DND-41 (cell line): ENCODE results near the gene ITGAV.

ENCODE experiments used
- ATAC-seq: fragments of 200-7000 bp; cut with Tn5 transposase; 3 replicates; pipeline ENCODE4 v1.9.1; 2021; ENCODE audit warnings: low read depth; ENCODE audit not compliant: insufficient read depth
- DNase-seq: peaks from one replicate; pipeline ENCODE4 v3.0.0-alpha.2; 2020
- H2AFZ ChIP-seq: 2 replicates; pipeline ENCODE4 v1.6.0; 2012; ENCODE audit warnings: low read depth, low read length
- H3K27ac ChIP-seq: 2 replicates; pipeline ENCODE4 v1.5.1; 2012; ENCODE audit warnings: low read length, inconsistent platforms
- H3K27me3 ChIP-seq: fragments of 200-600 bp; sonication (generic); 2 replicates; pipeline ENCODE4 v1.6.0; 2012; ENCODE audit warnings: low read length, mild to moderate bottlenecking, inconsistent platforms; ENCODE audit not compliant: insufficient read depth, poor library complexity
- H3K36me3 ChIP-seq: 2 replicates; pipeline ENCODE4 v1.5.1; 2012; ENCODE audit warnings: low read length, inconsistent platforms; ENCODE audit not compliant: insufficient read depth
- H3K4me1 ChIP-seq: 2 replicates; pipeline ENCODE4 v1.5.1; 2012; ENCODE audit warnings: mild to moderate bottlenecking, low read length; ENCODE audit not compliant: insufficient read depth
- H3K4me2 ChIP-seq: 2 replicates; pipeline ENCODE4 v1.6.0; 2012; ENCODE audit warnings: mild to moderate bottlenecking, moderate library complexity, low read length, inconsistent platforms; ENCODE audit not compliant: insufficient read depth
- H3K4me3 ChIP-seq, 2 experiments: fragments of 200-600 bp in 1 of 2; shearing (Covaris generic) in 1 of 2; 2 replicates each; pipeline ENCODE4 v1.5.1; 2012 to 2016; ENCODE audit warnings: inconsistent platforms in 2 of 2, low read length in 2 of 2, mild to moderate bottlenecking in 2 of 2, low read depth in 1 of 2, moderate library complexity in 1 of 2
- H3K79me2 ChIP-seq: 2 replicates; pipeline ENCODE4 v1.6.0; 2012; ENCODE audit warnings: low read length, inconsistent platforms; ENCODE audit not compliant: insufficient read depth
- H3K9ac ChIP-seq: 2 replicates; pipeline ENCODE4 v1.6.0; 2012; ENCODE audit warnings: low read depth, mild to moderate bottlenecking, inconsistent platforms, low read length, moderate library complexity
- H3K9me3 ChIP-seq: 2 replicates; pipeline ENCODE4 v1.5.1; 2012; ENCODE audit warnings: low read length, moderate library complexity, mild to moderate bottlenecking, inconsistent platforms; ENCODE audit not compliant: insufficient read depth, severe bottlenecking
- H4K20me1 ChIP-seq: 2 replicates; pipeline ENCODE4 v1.6.0; 2012; ENCODE audit warnings: low read length; ENCODE audit not compliant: insufficient read depth
- CTCF ChIP-seq: IDR thresholded peaks from 2 replicates; pipeline ENCODE4 v1.5.1; 2012; ENCODE audit warnings: borderline replicate concordance, low read length, moderate library complexity, mild to moderate bottlenecking; ENCODE audit not compliant: poor library complexity, severe bottlenecking; ENCODE audit errors: extremely low read depth
- EZH2 ChIP-seq: IDR thresholded peaks from 3 replicates; pipeline ENCODE4 v1.6.1; 2012; ENCODE audit warnings: borderline replicate concordance, low read depth, mild to moderate bottlenecking, moderate library complexity, low read length, inconsistent platforms; ENCODE audit not compliant: severe bottlenecking

Gene ITGAV

GRCh38 chr2:186611526-186611925 lies 21.7 kb downstream of the ITGAV start:
- DNase-seq: no peak
- Histone ChIP-seq H3K27ac (no peak overlapping the region), H3K4me2 (no peak overlapping the region), H2AFZ (no peak overlapping the region), H3K9me3 (no peaks in the 10 kb centered on the region), H3K9ac (no peak overlapping the region), H3K4me3 (no peak overlapping the region), H3K79me2 (no peaks in the 10 kb centered on the region), H3K36me3 (no peaks in the 10 kb centered on the region), H3K27me3 (no peaks in the 10 kb centered on the region), H3K4me1 (no peaks in the 10 kb centered on the region), H4K20me1 (no peaks in the 10 kb centered on the region)
- TF ChIP-seq EZH2 (no peak), CTCF (no peak)
- ATAC-seq: no peak

GRCh38 chr2:186612026-186612425 lies 22.2 kb downstream of the ITGAV start:
- H3K9ac ChIP-seq: no peak overlapping the region
- DNase-seq: no peak
- no peak for ATAC-seq
- no peaks in the 10 kb centered on the region; the same call in 1 of the 2 replicates for H3K36me3 ChIP-seq
- no peak for TF ChIP-seq CTCF
- no peaks in the 10 kb centered on the region for H3K27me3 ChIP-seq
- H3K9me3 ChIP-seq: no peaks in the 10 kb centered on the region
- no peaks in the 10 kb centered on the region for H4K20me1 ChIP-seq
- no peaks in the 10 kb centered on the region for H3K4me1 ChIP-seq
- no peak overlapping the region for H2AFZ ChIP-seq
- H3K4me3 ChIP-seq: no peak overlapping the region
- H3K27ac ChIP-seq: no peak overlapping the region
- H3K4me2 ChIP-seq: no peak overlapping the region
- H3K79me2 ChIP-seq: no peaks in the 10 kb centered on the region

GRCh38 chr2:186612555-186613440 lies 22.9 kb downstream of the ITGAV start:
- Histone ChIP-seq H3K9me3 (no peaks in the 10 kb centered on the region), H2AFZ (no peak overlapping the region), H4K20me1 (no peaks in the 10 kb centered on the region), H3K4me3 (no peak overlapping the region), H3K27ac (no peak overlapping the region), H3K27me3 (no peaks in the 10 kb centered on the region), H3K9ac (no peak overlapping the region), H3K4me1 (no peaks in the 10 kb centered on the region), H3K4me2 (no peak overlapping the region), H3K36me3 (no peaks in the 10 kb centered on the region; the same call in 1 of the 2 replicates), H3K79me2 (no peaks in the 10 kb centered on the region)
- DNase-seq: no peak
- TF ChIP-seq EZH2 (no peak), CTCF (no peak)
- no peak for ATAC-seq
